ENCODE results near the gene SYT17.

Gene SYT17

GRCh38 chr16:19307587-19308241, 139.7 kb downstream of the SYT17 start:
- no peaks in the 10 kb centered on the region for H3K9me3 Mint-ChIP-seq
- no peak for DNase-seq (ENCODE audit: low spot score in 2 of 2)
- H3K27ac Mint-ChIP-seq: no peak overlapping the region
- no peaks in the 10 kb centered on the region for H3K36me3 Mint-ChIP-seq
- peaks cover 3% of the 10 kb centered on the region for H3K27me3 Mint-ChIP-seq
- H3K4me1 Mint-ChIP-seq: no peaks in the 10 kb centered on the region
- ATAC-seq (ENCODE audit: low read depth): no peak
- H3K4me3 Mint-ChIP-seq: no peak overlapping the region

GRCh38 chr16:19308392-19308791, 140.4 kb downstream of the SYT17 start:
- Mint-ChIP-seq H3K27me3 (peaks cover 3% of the 10 kb centered on the region), H3K4me3 (no peak overlapping the region), H3K36me3 (no peaks in the 10 kb centered on the region), H3K4me1 (no peaks in the 10 kb centered on the region), H3K27ac (no peak overlapping the region), H3K9me3 (no peaks in the 10 kb centered on the region)
- ATAC-seq (ENCODE audit: low read depth): no peak
- DNase-seq (ENCODE audit: low spot score in 2 of 2): no peak

- H3K9me3 Mint-ChIP-seq: no peaks in the 10 kb centered on the region
- ATAC-seq (ENCODE audit: low read depth): no peak
- no peak for DNase-seq (ENCODE audit: low spot score in 2 of 2)
- no peaks in the 10 kb centered on the region for H3K36me3 Mint-ChIP-seq
- H3K4me3 Mint-ChIP-seq: no peak overlapping the region
- H3K4me1 Mint-ChIP-seq: no peaks in the 10 kb centered on the region
- peaks cover 3% of the 10 kb centered on the region for H3K27me3 Mint-ChIP-seq
- H3K27ac Mint-ChIP-seq: no peak overlapping the region
Measured at GRCh38 chr16:19309178-19309577, 141.1 kb downstream of the SYT17 start.

GRCh38 chr16:19314718-19315425, 146.8 kb downstream of the SYT17 start:
- no peaks in the 10 kb centered on the region for H3K4me1 Mint-ChIP-seq
- H3K27ac Mint-ChIP-seq: no peak overlapping the region
- no peak for ATAC-seq (ENCODE audit: low read depth)
- no peak for DNase-seq (ENCODE audit: low spot score in 2 of 2)
- H3K36me3 Mint-ChIP-seq: no peaks in the 10 kb centered on the region
- no peaks in the 10 kb centered on the region for H3K9me3 Mint-ChIP-seq
- H3K4me3 Mint-ChIP-seq: no peak overlapping the region
- H3K27me3 Mint-ChIP-seq: no peaks in the 10 kb centered on the region

GRCh38 chr16:19315889-19316433, 147.9 kb downstream of the SYT17 start:
- H3K27me3 Mint-ChIP-seq: no peaks in the 10 kb centered on the region
- DNase-seq (ENCODE audit: low spot score in 2 of 2): no peak

GRCh38 chr16:19316846-19317245, 148.8 kb downstream of the SYT17 start:
- Mint-ChIP-seq H3K27ac (no peak overlapping the region), H3K9me3 (peaks cover 3% of the 10 kb centered on the region), H3K27me3 (peaks cover 1% of the 10 kb centered on the region), H3K36me3 (no peaks in the 10 kb centered on the region), H3K4me1 (no peaks in the 10 kb centered on the region), H3K4me3 (no peak overlapping the region)
- ATAC-seq (ENCODE audit: low read depth) (no peak), DNase-seq (ENCODE audit: low spot score in 2 of 2) (no peak)

More at GRCh38 chr16:19315889-19316433, 147.9 kb downstream of the SYT17 start:
- no peak for ATAC-seq (ENCODE audit: low read depth)
- Mint-ChIP-seq H3K4me3 (no peak overlapping the region), H3K27ac (no peak overlapping the region), H3K9me3 (no peaks in the 10 kb centered on the region), H3K4me1 (no peaks in the 10 kb centered on the region), H3K36me3 (no peaks in the 10 kb centered on the region)
